OCI-LY1 (cell line): ENCODE measurements around the gene PRR16.

Experiments
- CTCF ChIP-seq: fragments of 200-600 bp; sonication (generic), shearing (Covaris generic); IDR thresholded peaks from 2 replicates; pipeline ENCODE4 v1.5.1; 2017; ENCODE audit warnings: mild to moderate bottlenecking, antibody characterized with exemption, low read length, moderate library complexity, mixed read lengths
- EZH2 ChIP-seq: fragments of 200-600 bp; sonication (generic), shearing (Covaris generic); IDR thresholded peaks from 2 replicates; pipeline ENCODE4 v1.8.0; 2017; ENCODE audit warnings: borderline replicate concordance, mixed run types, mild to moderate bottlenecking, antibody characterized with exemption, low read length, moderate library complexity, mixed read lengths

GRCh38 chr5:120442694-120443093, 21.4 kb upstream of the PRR16 start:
- TF ChIP-seq CTCF (no peak), EZH2 (no peak)
